Calu3 (cell line): ENCODE results near the gene PCBD1. TPM values are rescaled to one million over a fixed set of nuclear protein-coding genes. Genes with fewer than 3 reads are reported as not detected.

ENCODE experiments used
- BruUV-seq: library from RNA; stranded (reverse); fragments of 400-500 nt; replicated peaks from 2 replicates; lab custom pipeline; 2021; lab: Mats Ljungman, UMichigan
- CTCF ChIA-PET: fragments of 300-600 bp; sonication (Branson Sonifier 250); formaldehyde crosslinking; loops from one replicate; lab custom pipeline; 2022; ENCODE audit warnings: antibody characterized with exemption; lab: Charles Lee
- DNase-seq: peaks from one replicate; pipeline ENCODE4 v3.0.0; 2022
- H3K27ac Mint-ChIP-seq: one replicate; pipeline ENCODE4 v1.8.0; 2022; ENCODE audit warnings: mixed read lengths; ENCODE audit not compliant: unreplicated experiment
- H3K27me3 Mint-ChIP-seq: one replicate; pipeline ENCODE4 v1.8.0; 2022; ENCODE audit warnings: mixed read lengths; ENCODE audit not compliant: unreplicated experiment
- H3K36me3 Mint-ChIP-seq: one replicate; pipeline ENCODE4 v1.8.0; 2022; ENCODE audit warnings: mild to moderate bottlenecking, moderate library complexity, mixed read lengths; ENCODE audit not compliant: insufficient read depth, unreplicated experiment
- H3K4me1 Mint-ChIP-seq: one replicate; pipeline ENCODE4 v1.8.0; 2022; ENCODE audit warnings: mild to moderate bottlenecking, low read depth, mixed read lengths; ENCODE audit not compliant: unreplicated experiment
- H3K4me3 Mint-ChIP-seq: one replicate; pipeline ENCODE4 v1.8.0; 2022; ENCODE audit warnings: mild to moderate bottlenecking, low read depth, moderate library complexity, mixed read lengths; ENCODE audit not compliant: unreplicated experiment
- H3K9me3 Mint-ChIP-seq: one replicate; pipeline ENCODE4 v1.8.0; 2022; ENCODE audit warnings: low read depth, mixed read lengths; ENCODE audit not compliant: unreplicated experiment
- intact Hi-C: fragments of 100-400 bp; cut with micrococcal nuclease; formaldehyde crosslinking; loops from one replicate; pipeline ENCODE4 v1.10.0; 2022; ENCODE audit not compliant: unreplicated experiment
- total RNA-seq: library from RNA; stranded (reverse); gene quantifications from 2 replicates; pipeline ENCODE4 v1.2.3, GENCODE V29; 2022
- TF ChIP-seq, protein P1 (sequence below): fragments of 200-600 bp; IDR thresholded peaks from one replicate; pipeline ENCODE4 v1.8.0; 2022; ENCODE audit warnings: antibody characterized with exemption; ENCODE audit not compliant: unreplicated experiment

The PCBD1 gene
- total RNA-seq, 1 experiment from 2014 or later, result 193 TPM

DNA sequence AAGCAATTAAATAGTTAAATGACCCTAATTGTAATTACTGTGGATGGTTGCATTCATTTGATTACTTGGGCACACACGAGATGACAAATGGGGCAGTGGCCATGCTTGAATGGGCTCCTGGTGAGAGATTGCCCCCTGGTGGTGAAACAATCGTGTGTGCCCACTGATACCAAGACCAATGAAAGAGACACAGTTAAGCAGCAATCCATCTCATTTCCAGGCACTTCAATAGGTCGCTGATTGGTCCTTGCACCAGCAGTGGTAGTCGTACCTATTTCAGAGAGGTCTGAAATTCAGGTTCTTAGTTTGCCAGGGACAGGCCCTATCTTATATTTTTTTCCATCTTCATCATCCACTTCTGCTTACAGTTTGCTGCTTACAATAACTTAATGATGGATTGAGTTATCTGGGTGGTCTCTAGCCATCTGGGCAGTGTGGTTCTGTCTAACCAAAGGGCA, 8.3 kb downstream of the PCBD1 start:
- no peaks in the 10 kb centered on the region for H3K4me1 Mint-ChIP-seq
- CTCF ChIA-PET, result no interaction called here
- no peak overlapping the region for H3K4me3 Mint-ChIP-seq
- no peaks in the 10 kb centered on the region for H3K9me3 Mint-ChIP-seq
- intact Hi-C loops, result loop anchor here (1.0 to 2.0 kb wide), 2 partner anchors 65 to 329 kb away; partner anchors contain the start of gene SGPL1
- TF ChIP-seq, protein P1, sequence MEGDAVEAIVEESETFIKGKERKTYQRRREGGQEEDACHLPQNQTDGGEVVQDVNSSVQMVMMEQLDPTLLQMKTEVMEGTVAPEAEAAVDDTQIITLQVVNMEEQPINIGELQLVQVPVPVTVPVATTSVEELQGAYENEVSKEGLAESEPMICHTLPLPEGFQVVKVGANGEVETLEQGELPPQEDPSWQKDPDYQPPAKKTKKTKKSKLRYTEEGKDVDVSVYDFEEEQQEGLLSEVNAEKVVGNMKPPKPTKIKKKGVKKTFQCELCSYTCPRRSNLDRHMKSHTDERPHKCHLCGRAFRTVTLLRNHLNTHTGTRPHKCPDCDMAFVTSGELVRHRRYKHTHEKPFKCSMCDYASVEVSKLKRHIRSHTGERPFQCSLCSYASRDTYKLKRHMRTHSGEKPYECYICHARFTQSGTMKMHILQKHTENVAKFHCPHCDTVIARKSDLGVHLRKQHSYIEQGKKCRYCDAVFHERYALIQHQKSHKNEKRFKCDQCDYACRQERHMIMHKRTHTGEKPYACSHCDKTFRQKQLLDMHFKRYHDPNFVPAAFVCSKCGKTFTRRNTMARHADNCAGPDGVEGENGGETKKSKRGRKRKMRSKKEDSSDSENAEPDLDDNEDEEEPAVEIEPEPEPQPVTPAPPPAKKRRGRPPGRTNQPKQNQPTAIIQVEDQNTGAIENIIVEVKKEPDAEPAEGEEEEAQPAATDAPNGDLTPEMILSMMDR, result peak; percentile 94
- H3K27ac Mint-ChIP-seq, result no peak overlapping the region
- H3K36me3 Mint-ChIP-seq, result peaks cover 43% of the 10 kb centered on the region
- no peaks in the 10 kb centered on the region for H3K27me3 Mint-ChIP-seq
- BruUV-seq, result no TSS peak
- peak; percentile 86 for DNase-seq

DNA sequence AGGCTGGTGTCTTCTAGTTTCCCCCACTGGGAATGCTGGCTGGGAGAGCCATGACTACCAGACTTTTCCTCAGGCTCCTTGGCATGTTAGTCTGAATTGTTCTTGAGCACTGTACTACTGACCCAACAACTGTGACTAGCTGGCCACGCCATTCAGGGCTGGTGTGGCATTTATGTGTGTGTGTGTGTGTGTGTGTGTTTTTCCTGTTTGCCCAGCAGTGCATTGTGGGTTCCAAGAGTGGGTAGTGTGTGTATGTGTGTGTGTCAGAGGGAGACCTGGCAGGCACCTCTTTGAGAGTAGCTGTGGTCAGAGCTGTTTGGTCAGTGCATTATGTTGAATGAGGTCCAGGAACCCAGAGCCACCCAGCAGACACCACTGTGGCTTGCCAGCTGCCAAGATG, 9.2 kb downstream of the PCBD1 start:
- DNase-seq, result no peak
- Mint-ChIP-seq H3K4me1 (no peaks in the 10 kb centered on the region), H3K4me3 (no peak overlapping the region), H3K36me3 (peaks cover 35% of the 10 kb centered on the region), H3K9me3 (no peaks in the 10 kb centered on the region), H3K27ac (no peak overlapping the region), H3K27me3 (no peaks in the 10 kb centered on the region)
- intact Hi-C loops, result no loop called here
- CTCF ChIA-PET, result no interaction called here
- TF ChIP-seq, protein P1, result no peak
- no TSS peak for BruUV-seq

DNA sequence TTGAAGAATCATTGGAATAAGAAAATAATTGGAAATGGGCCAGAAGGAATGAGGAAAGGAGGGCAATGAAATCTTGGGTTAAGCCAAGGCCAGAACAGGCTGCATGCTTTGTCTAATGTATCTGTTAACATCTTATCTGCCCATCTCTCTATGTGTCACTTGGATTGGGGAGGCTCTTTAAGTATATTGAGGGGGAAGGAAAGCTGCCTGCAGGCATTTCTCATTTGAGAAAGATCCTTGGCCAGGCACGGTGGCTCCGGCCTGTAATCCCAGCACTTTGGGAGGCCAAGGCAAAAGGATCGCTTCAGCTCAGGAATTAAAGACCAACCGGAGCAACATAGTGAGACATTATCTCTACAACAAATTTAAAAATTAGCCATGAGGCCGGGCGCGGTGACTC, 14.3 kb downstream of the PCBD1 start:
- H3K36me3 Mint-ChIP-seq, result peaks cover 23% of the 10 kb centered on the region
- H3K9me3 Mint-ChIP-seq, result no peaks in the 10 kb centered on the region
- no peak for DNase-seq
- TF ChIP-seq, protein P1, result no peak
- CTCF ChIA-PET, result no interaction called here
- no peaks in the 10 kb centered on the region for H3K4me1 Mint-ChIP-seq
- H3K4me3 Mint-ChIP-seq, result no peak overlapping the region
- H3K27ac Mint-ChIP-seq, result no peak overlapping the region
- BruUV-seq, result no TSS peak
- intact Hi-C loops, result no loop called here
- H3K27me3 Mint-ChIP-seq, result no peaks in the 10 kb centered on the region

DNA sequence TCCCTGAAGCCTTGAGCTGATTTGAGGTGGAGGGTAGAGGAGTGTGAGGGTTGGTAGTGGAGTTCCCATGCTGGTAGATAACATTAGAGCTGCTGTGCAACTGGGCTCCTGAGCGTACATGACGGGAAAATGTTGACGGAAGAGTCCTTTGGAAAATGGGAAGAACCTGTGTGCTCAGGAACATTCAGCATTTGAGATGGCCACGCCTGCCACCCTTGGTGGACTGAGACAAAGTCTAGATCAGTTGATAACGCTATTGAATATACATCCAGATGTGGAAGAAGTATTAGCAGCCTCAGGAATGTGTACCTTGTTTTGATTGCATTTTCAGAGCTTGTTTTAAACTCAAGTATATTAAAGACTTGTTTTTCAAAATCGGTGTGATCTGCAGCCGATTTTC, 16.1 kb downstream of the PCBD1 start:
- Mint-ChIP-seq H3K4me1 (peaks cover 3% of the 10 kb centered on the region), H3K27me3 (no peaks in the 10 kb centered on the region), H3K9me3 (no peaks in the 10 kb centered on the region), H3K36me3 (peaks cover 23% of the 10 kb centered on the region), H3K27ac (no peak overlapping the region), H3K4me3 (no peak overlapping the region)
- intact Hi-C loops, result no loop called here
- BruUV-seq, result no TSS peak
- DNase-seq, result no peak
- CTCF ChIA-PET, result interaction anchor here (1.0 kb wide), 1 partner anchor 12 kb away, joined by 11 read pairs; no protein-coding TSS in a partner anchor
- TF ChIP-seq, protein P1, result no peak
